ENCODE results near the gene LCE1C.

LCE1C gene

GRCh38 chr1:152806576-152806975 lies at the start of gene LCE1C:
Gene LCE1C (minus strand): TSS chr1:152806651. CDS start chr1:152805478, 1,173 bp downstream.
- DNase-seq (ENCODE audit: low read depth in 2 of 2), result no peak

- no peak for DNase-seq (ENCODE audit: low read depth in 2 of 2)
Observed at GRCh38 chr1:152855661-152856060, 49.2 kb upstream of the LCE1C start.

GRCh38 chr1:152842556-152842955 lies 36.1 kb upstream of the LCE1C start, which contains the start of gene LCE6A:
Gene LCE6A (plus strand): TSS chr1:152842856. CDS start chr1:152843521, 665 bp downstream.
- DNase-seq (ENCODE audit: low read depth in 2 of 2), result no peak

GRCh38 chr1:152836870-152837269 lies 30.4 kb upstream of the LCE1C start:
- DNase-seq (ENCODE audit: low read depth in 2 of 2), result no peak

- DNase-seq (ENCODE audit: low read depth in 2 of 2), result no peak
Observed at GRCh38 chr1:152827173-152827572, 20.7 kb upstream of the LCE1C start, which contains the start of gene LCE1A. Gene LCE1A (plus strand): TSS chr1:152827473. CDS start chr1:152827473, 0 bp downstream.

- no peak for DNase-seq (ENCODE audit: low read depth in 2 of 2)
Observed at GRCh38 chr1:152824964-152825363, 18.5 kb upstream of the LCE1C start.

- no peak for DNase-seq (ENCODE audit: low read depth in 2 of 2)
Observed at GRCh38 chr1:152823294-152823693, 16.8 kb upstream of the LCE1C start.

GRCh38 chr1:152817309-152817708 lies 10.9 kb upstream of the LCE1C start:
- no peak for DNase-seq (ENCODE audit: low read depth in 2 of 2)

- no peak for DNase-seq (ENCODE audit: low read depth in 2 of 2)
Observed at GRCh38 chr1:152811671-152812070, 5.2 kb upstream of the LCE1C start, which contains the start of gene LCE1B. Gene LCE1B (plus strand): TSS chr1:152811971. CDS start chr1:152812447, 476 bp downstream.

- no peak for DNase-seq (ENCODE audit: low read depth in 2 of 2)
Observed at GRCh38 chr1:152811050-152811449, 4.6 kb upstream of the LCE1C start.

GRCh38 chr1:152801333-152801732 lies 5.1 kb downstream of the LCE1C start:
- no peak for DNase-seq (ENCODE audit: low read depth in 2 of 2)

GRCh38 chr1:152796421-152796820 lies 10.0 kb downstream of the LCE1C start, which contains the start of gene LCE1D:
Gene LCE1D (plus strand): TSS chr1:152796721. CDS start chr1:152797795, 1,074 bp downstream.
- no peak for DNase-seq (ENCODE audit: low read depth in 2 of 2)

GRCh38 chr1:152795686-152796085 lies 10.8 kb downstream of the LCE1C start:
- no peak for DNase-seq (ENCODE audit: low read depth in 2 of 2)

GRCh38 chr1:152786077-152786476 lies 20.4 kb downstream of the LCE1C start, which contains the start of gene LCE1E:
Gene LCE1E (plus strand): TSS chr1:152786257. CDS start chr1:152787300, 1,043 bp downstream.
- DNase-seq (ENCODE audit: low read depth in 2 of 2), result no peak

- no peak for DNase-seq (ENCODE audit: low read depth in 2 of 2)
Observed at GRCh38 chr1:152783095-152783494, 23.4 kb downstream of the LCE1C start.

- DNase-seq (ENCODE audit: low read depth in 2 of 2), result no peak
Observed at GRCh38 chr1:152777510-152778137, 28.8 kb downstream of the LCE1C start.

GRCh38 chr1:152776361-152776760 lies 30.1 kb downstream of the LCE1C start:
- DNase-seq (ENCODE audit: low read depth in 2 of 2), result no peak

GRCh38 chr1:152774875-152775274 lies 31.6 kb downstream of the LCE1C start, which contains the start of gene LCE1F:
Gene LCE1F (plus strand): TSS chr1:152775140. CDS start chr1:152776372, 1,232 bp downstream.
- no peak for DNase-seq (ENCODE audit: low read depth in 2 of 2)

- no peak for DNase-seq (ENCODE audit: low read depth in 2 of 2)
Observed at GRCh38 chr1:152770411-152770810, 36.0 kb downstream of the LCE1C start.

- DNase-seq (ENCODE audit: low read depth in 2 of 2), result no peak
Observed at GRCh38 chr1:152768847-152769533, 37.5 kb downstream of the LCE1C start.

GRCh38 chr1:152761609-152762213 lies 44.7 kb downstream of the LCE1C start:
- no peak for DNase-seq (ENCODE audit: low read depth in 2 of 2)

- DNase-seq (ENCODE audit: low read depth in 2 of 2), result no peak
Observed at GRCh38 chr1:152760551-152761190, 45.8 kb downstream of the LCE1C start.

Measured in fibroblast of skin of left biceps (primary cell).